DLD1 (cell line): Measurements from ENCODE around the gene SLC38A10.

ENCODE experiments used
- in situ Hi-C: cut with HindIII; loops from 2 replicates; pipeline ENCODE4 v1.10.0; 2017; ENCODE audit warnings: low sequenced_read_pairs

Gene SLC38A10

DNA sequence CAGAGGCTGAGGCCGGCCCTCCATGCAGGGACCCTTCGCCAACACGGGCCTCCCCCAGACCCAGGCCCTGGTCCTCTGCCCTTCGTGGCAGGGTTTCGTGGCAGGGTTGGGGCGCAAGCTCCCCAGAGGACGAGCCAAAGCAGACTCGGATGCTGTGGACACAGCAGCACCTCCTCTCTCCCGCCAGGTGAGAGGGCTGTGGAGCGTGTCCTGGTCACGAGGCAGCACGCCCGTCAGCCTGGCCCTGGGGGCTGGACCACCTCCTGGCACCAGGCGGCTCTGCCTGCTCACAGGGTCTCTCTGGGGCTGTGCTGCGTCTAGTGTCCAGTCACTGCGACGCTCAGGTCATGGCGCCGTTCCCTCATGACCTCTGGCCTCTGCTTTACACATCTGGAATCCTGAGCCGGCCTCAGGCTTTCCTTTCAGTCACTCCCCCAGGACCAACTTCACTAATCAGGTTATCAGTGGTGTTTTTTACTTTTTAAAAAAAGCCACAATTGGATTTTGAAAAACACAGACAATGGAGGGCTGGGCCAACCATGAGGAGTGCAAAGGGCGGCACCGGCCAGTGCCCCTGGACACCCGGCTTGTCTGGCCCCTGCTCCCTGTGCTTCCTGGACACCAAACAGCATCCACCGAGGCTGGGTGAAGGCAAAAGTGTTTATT, 50.6 kb downstream of the SLC38A10 start:
- in situ Hi-C loops: no loop called here

- in situ Hi-C loops: no loop called here
Observed at GRCh38 chr17:81243333-81243664, 51.8 kb downstream of the SLC38A10 start.

DNA sequence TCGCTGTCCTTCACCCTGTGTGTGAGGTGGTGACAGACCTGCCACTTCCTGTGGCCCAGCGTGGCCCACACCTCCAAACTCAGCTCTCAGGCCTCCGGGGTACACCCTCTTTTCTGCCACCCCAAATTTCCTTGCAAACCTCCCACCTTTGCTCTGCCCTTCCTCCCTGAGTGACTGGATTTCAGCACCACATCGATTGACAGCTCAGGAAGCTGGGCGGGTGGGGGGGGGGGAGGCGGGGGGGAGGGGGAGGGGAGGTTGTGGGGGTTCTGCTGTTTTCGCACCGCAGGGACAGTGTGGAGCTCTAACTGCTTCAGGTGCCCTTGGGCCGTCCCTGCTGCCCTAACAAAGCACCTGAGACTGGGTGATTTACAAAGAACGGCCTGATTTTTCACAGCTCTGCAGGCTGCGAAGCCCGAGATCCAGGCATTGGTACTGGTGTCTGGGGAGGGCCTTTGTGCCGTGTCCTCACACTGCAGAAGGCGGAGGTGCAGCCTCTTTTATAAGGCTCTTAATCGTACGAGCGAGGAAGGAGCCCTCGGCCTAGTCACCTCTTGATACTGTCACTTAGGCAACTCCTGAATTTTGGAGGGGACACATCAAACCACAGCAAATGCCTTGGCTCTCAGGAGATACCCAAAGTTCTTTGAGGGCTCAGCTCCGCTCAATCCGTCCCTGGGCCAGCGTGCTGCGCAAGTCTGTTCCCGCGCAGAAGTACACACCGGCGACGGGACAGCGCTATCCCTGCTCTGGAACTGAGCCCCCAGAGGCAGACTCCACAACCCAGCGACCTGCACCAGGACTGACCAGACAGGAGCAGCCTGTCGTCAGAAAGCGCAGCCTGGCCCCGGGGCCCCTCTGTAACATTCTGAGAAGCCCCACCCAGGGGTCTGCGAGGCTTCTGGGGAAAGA, 52.4 kb downstream of the SLC38A10 start:
- in situ Hi-C loops: no loop called here

- in situ Hi-C loops: no loop called here
Observed at GRCh38 chr17:81241648-81242420, 53.3 kb downstream of the SLC38A10 start.

DNA sequence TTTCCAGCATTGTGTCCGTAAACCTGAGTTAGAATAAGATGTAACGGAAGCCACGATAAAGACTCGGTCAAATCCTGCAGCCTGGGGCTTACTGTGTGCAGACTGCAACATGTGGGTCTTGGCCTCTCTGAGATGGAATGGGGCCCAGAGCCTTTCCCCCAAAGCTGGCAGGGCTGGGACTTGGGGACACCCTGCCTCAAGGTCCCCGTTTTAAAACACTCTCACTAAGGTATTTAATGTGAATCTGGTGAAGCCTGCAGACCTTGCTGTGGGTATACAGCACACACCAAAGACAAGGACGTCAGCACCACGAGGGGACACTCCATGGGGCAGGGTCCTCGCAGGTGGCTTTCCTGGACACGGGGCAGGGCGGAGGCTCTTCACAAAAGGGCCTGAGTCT, 53.9 kb downstream of the SLC38A10 start:
- in situ Hi-C loops: no loop called here

DNA sequence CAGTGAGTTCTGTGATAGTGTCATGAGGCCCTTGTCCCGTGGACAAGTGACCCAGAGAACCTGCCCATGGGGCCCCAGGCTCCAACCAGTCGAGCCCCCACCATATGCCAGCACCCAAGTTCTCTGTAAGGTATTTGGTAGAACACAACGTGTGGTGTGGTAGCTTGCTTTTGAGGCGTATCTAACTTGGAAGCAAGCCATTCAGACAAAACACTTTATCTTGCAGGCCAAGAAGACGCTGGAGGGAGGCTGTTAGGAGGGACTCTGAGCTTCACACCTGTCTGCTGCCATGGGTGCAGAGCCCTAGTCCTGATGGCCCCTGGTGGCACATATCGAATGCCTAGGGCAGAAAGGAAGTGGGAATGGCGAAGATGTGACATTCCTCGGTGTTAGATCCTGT, 54.3 kb downstream of the SLC38A10 start:
- in situ Hi-C loops: no loop called here

- in situ Hi-C loops: no loop called here
Observed at GRCh38 chr17:81239714-81240555, 55.2 kb downstream of the SLC38A10 start.

GRCh38 chr17:81238815-81239713, 56.0 kb downstream of the SLC38A10 start, which contains the start of the genes NDUFAF8 and TEPSIN:
Gene NDUFAF8, plus strand, starts transcription at chr17:81239318. Its CDS starts 46 bp downstream, at chr17:81239364.
Gene TEPSIN, minus strand, starts transcription at chr17:81239055. Its CDS starts 22 bp downstream, at chr17:81239033.
- in situ Hi-C loops: no loop called here

DNA sequence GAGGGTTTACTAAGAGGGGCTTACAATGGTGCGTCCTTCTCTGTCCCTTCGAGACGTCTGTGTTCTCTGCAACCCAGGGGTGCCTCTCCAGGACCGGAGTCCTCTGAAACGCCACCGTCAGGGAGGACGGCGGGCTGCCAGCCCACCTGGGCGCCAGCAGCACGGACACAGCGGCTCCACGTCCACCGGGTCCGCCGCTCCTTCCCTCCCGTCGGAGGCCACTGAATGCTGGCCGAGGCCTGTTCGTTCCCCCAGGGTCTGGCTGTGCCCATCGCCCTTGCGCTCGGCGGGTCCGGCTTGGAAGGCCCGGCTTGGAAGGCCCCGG, 56.7 kb downstream of the SLC38A10 start:
- in situ Hi-C loops: no loop called here

DNA sequence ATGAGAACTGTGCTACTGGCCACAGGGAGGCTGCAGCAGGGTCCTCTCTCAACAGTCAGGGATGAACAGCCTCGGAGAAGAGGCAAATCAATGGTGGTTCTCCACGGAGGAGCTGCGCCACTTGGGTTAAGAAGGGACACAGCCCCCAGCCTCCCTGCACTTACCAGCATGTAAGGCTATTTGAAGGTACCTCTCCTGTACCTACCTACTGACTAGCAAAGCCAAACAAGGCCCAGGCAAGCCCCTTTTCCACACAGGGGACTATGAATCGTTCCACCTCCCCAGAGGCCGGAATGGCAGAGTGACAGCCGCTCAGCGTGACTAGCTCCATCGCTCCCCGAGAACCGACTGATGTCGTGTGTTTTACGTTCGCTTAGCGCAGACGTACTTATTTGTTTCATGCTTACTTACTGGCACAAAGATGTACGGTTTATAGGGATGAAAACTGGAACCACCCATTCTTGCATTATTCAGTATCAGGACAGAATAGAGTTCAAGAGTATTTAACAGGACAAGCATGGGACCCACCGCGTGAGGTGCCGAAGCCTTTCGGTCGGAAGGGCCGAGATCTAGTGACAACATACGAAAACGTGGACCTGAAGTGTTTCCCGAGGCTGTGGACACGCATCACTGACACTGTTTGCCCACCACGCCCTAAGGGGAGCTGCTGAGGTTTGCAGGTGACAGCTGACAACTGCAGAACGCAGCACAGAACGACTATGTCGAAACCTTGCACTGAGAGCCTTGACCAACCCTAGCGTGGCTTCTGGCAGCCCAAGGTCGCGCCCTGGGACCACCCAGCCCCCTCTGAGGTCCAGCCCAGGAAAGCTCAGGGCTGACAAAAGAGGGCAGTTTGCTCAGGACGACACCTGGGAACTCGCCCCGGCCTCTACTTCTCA, 57.3 kb downstream of the SLC38A10 start:
- in situ Hi-C loops: no loop called here

DNA sequence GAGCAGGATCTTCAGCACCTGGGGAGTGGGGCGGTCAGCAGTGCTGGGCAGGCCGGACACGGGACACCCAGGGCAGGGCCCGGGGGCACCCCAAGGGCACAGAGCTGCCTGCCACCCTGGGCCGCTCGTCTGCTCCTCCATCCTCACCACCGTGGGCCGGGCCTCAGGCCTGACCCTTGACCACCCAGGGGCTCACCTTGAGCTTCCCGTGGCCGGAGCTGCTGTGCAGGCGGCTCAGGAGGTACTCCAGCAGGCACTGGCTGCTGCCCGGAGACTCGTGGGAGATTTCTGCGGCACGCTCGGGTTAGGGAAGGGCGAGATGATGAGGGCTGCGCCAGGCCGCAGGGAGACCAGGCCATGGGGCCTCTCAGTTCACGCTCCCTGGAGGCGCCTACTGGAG, 58.3 kb downstream of the SLC38A10 start:
- in situ Hi-C loops: no loop called here

- in situ Hi-C loops: no loop called here
Observed at GRCh38 chr17:81235822-81236740, 59.0 kb downstream of the SLC38A10 start.

GRCh38 chr17:81234940-81235821, 59.9 kb downstream of the SLC38A10 start:
- in situ Hi-C loops: no loop called here

DNA sequence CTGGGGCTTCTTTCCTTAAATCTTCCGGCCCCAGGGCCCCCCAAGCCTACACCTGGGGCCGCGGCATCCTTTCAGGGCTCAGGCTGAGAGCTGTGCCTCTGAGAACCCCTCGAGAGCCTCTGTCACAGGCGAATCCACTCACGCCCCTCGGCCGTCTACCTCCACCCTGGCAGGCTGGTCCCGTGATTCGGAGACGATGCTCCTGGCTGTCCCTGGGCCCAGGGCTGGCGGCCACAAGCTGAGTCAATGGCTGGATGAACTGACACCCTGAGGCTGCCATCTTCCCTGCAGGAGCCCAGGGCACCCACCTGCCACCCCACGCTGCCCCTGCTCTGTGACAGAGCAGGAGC, 60.6 kb downstream of the SLC38A10 start:
- in situ Hi-C loops: no loop called here

GRCh38 chr17:81233811-81234505, 61.1 kb downstream of the SLC38A10 start:
- in situ Hi-C loops: no loop called here

- in situ Hi-C loops: no loop called here
Observed at GRCh38 chr17:81233316-81233715, 61.8 kb downstream of the SLC38A10 start.
